ELF-1 (cell line): ENCODE measurements around the gene NDUFS5.
"Not testable (repeated sequence)": the region's sequence is repeated elsewhere in the genome, so short reads cannot be mapped to it uniquely, and the experiment has no call there.

Source experiments
- DNase-seq: peaks from one replicate; pipeline ENCODE4 v3.0.0-alpha.2; 2016; ENCODE audit warnings: low read depth, low spot score

The NDUFS5 gene

DNA sequence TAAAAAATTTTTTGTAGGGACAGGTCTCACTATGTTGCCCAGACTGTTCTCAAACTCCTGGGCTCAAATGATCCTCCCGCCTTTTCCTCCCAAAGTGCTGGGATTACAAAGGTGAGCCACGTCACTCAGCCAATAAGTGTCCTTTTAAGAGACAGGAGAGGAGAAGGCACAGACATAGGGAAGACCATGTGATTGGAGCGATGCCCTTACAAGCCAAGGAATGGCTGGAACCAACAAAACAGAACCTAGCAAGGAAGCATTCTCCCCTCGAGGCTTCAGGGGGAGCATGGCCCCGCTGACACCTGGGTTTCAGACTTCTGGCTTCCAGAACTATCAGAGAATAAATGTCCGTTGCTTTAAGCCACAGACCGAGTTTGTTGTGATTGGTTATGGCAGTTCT, 37.0 kb downstream of the NDUFS5 start:
- DNase-seq = peak; percentile 33

DNA sequence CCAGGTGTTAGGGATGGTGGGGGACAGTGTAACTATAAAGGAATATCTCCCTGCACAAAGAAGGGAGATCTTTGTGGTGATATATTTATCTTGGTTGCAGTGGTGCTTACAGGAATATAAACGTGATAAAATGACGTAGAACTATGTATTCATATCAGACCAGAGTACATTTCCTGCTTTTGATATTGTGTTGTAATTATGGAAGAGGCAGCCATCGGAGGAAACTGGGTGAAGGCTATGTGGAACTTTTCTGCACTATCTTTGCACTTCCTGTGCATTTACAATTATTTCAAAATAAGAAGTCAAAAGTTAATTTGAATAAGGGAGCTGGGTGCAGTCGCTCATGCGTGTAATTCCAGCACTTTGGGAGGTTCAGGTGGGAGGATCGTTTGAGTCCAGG, 37.6 kb downstream of the NDUFS5 start:
- no peak for DNase-seq

DNA sequence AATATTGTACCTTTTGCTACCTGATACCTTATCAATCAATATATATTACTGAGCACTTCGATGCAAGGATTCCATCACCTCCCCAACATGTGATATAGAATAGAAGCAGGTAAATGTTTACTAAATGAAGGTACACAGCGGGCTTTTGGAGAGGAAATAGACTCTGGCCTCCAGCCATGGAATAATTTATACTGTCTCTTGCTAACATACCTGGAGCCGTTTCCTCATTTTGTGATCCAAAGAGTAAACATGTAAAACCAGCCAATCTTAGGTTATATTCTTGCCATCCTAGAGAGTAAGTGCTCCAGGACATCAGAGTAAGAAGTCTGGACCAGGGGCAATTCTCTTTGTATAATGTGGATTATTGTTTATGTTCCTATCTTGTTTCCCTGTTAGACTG, 39.4 kb downstream of the NDUFS5 start:
- DNase-seq = no peak

DNA sequence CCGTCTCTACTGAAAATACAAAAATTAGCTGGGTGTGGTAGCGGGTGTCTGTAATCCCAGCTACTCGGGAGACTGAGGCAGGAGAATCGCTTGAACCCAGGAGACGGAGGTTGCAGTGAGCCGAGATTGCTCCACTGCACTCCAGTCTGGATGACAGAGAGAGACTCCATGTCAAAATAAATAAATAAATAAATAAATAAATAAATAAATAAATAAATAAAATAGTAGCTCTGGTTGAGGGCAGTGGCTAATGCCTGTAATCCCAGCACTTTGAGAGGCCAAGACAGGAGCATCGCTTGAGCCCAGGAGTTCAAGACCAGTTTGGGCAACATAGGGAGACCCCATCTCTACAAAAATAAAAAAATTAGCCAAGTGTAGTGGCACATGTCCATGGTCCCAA, 42.1 kb downstream of the NDUFS5 start:
- not testable (repeated sequence) for DNase-seq

DNA sequence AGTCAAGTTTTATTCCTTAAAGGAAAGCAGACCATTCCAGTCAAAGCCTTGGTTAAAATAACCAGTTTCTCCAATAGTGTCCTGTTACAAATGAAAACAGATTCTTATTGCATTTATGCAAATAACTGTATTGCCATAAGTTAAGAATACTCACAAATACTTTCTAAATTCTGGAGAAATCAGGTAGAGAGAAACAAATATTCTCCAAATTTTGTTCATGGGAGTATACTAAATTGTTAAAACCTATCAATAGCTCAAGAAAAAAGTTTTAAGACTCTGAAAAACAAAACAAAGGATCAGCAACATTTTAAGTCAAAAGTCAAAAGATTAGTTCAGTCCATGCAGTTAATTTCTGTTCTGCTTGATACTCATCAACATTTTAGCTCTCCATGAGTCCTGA, 45.4 kb downstream of the NDUFS5 start:
- not testable (repeated sequence) for DNase-seq

DNA sequence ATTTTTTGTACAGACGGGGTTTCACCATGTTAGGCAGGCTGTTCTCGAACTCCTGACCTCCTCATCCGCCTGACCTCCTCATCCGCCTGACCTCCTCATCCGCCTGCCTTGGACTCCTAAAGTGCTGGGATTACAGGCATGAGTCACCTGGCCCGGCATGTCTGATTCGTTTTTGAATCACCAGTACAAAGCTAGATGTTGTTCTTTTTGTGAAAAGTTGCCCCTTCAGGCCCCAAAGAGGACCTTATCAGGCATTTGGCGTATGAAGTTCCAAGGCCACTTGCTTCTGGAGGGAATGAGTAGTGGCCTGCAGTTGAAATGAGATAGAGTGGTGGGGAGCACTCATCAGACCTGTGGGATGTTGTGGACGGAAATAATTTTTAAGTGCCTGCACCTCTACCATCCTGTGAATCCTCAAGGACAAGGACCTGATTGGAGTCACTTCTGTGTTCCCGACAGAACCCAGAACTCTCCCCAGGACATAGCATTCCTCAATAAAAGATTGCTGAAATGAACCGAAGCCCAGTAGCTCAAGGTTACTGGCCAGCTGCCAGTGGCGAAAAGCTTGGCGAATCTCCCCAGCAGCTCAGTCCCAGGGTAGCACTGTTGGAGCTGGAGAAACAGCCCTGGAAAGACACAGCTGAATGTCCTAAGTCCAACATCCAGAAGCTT, 50.1 kb downstream of the NDUFS5 start:
- no peak for DNase-seq

DNA sequence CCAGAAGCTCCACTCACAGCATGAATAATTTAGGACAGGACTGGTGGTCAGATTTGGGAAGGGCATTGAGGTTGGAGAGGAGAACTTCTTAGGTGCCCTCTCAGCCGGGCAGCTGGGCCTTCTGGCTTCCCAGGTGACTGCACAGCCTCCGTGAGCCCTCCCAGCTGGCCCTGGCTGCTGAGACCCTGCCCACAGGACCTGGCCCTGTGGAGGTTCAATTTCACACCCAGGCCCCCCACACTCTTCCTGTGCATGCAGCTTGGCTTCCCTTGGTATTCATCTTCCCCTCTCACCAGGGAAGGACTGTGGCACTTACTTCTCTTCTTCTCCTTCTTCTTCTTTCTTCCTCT, 50.6 kb downstream of the NDUFS5 start:
- no peak for DNase-seq

DNA sequence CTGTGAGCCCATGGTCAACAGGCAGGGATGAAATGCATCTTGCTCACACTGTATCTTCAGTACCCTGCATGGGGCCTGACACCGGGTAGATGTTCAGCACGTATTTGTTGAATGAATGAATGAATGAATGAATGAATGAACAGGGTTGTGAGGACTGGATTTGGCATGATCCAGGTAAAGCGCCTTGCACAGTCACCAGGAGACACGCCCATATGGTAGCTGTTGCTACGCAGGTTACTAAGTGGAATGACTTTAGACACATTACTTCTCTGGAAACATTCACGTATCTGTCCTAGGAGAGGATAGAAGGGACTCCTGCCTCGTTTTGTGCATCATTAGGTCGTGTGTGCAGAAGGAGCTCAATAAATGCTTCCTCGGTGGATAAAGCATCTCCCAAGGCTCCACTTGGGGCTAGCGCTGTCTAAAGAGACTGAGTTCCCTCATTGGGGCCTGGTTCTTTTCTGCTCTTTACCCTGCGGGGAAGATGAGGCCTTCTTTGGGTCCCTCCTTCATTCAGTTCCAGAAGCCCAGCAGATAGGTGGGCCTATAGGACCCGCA, 54.2 kb downstream of the NDUFS5 start:
- no peak for DNase-seq

DNA sequence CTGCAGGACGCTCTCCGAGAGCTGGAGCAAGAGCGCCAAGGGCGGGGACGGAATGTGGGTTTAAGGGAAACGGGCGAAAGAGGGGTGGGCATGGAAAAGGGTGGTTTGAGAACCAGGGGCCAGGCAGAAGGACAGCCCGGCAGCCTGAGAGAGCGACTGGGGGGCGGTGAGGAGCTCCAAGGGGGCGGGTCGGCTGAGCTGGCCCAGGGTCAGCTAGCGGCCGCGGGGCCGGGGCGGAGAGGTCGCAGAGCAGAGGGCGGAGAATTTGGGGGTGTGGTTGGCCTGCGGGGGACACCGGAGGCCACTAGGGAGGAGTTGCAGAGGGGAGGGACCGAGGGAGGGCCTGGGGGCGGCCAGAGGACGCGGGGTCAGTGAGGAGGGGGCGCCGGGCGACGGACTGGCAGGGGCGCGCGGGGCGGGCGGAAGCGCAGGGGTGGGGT, 54.7 kb downstream of the NDUFS5 start:
- no peak for DNase-seq

DNA sequence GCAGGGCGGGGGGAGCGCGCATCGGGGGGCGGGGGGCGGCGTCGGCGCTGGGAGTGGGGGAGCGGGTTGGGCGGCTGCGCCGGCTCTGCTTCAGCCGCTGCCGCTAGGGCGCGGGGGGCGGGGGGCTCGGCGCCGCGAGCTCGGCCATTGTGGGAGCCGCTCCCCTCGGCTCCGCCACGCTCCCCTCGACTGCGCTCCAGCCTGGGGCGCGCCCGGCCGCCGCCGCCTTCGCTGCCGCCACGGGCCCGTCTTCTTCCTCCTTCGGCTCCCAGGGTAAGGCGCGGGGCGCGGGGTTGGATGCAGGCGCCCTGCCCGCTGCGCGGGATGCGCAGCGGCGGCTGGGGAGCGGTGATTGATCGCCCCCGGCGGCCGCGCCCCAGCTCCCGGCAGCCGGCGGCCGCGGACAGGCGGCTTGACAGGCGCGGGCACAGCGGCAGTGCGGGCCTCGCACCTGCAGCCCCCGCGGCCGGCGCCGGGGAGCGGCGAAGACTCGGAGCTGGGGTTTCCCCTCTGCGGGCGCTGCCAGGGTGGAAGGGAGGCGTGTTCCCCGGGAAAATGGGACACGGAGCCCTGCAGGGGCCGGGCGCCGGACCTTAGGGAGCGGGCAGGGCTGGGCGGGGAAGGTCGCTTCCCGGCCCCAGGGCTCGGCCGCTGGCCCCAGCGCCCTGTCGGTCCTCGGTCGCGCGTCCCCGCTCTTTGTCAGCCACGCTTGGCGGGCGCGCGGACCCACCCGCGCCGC, 55.3 kb downstream of the NDUFS5 start:
- DNase-seq = peak; percentile 37

DNA sequence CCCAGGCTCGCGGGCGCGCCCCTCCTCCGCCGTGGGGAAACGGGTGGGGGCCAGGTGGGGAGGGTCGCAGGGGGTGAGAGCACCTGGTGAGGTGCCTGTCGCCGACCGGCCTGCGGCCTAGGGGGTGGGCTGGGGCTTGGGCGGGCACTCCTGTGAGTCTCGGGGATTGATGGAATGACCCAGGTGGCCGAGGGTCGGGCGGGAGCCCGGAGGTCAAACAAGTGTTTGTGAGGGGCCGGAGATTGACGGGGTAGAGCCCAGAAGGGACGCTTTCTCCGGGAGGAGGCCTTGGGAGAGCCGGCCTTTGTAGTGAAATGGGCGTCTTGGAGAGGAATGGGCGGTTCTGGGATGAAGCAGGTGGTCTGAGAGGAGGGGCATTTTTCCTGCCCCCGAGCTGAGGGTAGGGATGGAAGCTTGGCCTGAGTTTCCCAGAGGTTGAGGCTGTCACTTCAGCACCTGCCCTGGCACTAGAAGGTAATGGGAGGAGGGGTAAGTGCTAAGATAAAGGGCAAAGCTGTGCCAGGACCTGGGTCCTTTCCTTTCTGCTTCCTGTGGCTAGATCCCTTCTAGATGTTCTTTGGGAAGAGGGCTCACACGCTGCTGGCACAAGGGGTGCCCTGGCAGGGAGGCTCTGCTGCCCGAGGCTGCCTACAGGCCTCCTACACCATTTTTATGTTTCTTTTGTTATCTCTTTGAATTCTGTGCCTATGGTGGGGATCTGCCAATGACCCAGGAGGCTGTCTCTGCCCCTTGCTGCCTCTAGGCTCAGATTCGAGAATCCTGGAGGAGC, 56.1 kb downstream of the NDUFS5 start:
- peak; percentile 36 for DNase-seq

DNA sequence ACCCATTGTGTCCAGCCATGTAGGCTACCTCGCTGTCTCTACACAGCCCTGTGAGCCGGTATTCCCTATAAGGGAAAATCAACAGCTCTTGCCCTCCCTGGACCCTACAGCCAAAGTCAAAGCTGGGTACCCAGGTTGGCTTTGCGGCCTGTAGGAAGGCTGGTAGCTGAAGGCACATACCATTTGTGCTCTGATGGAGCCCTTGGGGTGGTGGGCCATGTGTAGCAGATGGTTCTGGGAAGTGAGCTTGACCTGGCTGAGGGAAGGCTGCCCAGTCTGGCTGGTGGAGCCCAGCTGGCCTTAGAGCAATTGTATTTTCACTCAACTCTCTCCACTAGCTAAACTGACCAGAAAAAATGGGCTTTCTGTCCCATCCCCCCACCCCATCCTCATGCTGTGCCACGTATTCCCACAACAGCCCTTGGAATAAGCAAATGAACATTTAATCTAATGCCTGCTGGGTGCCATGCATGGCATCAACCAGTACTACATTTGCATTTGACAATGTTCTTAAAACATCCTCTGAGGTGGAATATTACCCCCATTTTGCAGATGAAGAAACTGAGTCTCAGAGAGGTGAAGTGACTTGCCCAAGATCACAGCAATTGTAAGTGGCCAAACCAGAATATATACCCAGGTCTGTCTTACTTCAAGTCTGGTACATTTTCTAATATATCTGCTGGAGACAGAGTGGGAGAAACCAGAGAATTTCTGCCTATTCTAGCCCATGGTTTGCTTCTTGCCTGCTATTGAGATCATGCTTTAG, 56.8 kb downstream of the NDUFS5 start:
- no peak for DNase-seq

DNA sequence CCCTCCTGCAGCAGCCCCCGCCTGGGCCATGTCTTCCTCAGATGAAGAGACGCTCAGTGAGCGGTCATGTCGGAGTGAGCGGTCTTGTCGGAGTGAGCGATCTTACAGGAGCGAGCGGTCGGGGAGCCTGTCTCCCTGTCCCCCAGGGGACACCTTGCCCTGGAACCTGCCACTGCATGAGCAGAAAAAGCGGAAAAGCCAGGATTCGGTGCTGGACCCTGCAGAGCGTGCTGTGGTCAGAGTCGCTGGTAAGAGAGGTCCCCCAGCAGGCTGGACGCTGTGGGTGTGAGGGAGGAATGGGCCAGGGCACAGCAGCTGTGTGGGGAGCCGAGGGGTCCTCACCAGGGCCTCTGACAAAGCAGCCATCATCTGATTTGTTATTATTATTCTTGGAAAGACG, 58.0 kb downstream of the NDUFS5 start:
- DNase-seq = no peak
